AG10803 (cell line): ENCODE measurements around the gene XDH.

Experiments
- DNase-seq: peaks from one replicate; pipeline ENCODE4 v3.0.0; 2010; ENCODE audit warnings: low read depth
- H3K4me3 ChIP-seq: 2 replicates; pipeline ENCODE4 v1.5.1; 2011; ENCODE audit warnings: mild to moderate bottlenecking, low read length, control low read depth
- TF ChIP-seq, protein P1 (sequence below): conservative IDR thresholded peaks from 2 replicates; pipeline ENCODE4 v1.5.1; 2011; ENCODE audit warnings: mild to moderate bottlenecking, low read length, control low read depth, inconsistent platforms

The XDH gene

DNA sequence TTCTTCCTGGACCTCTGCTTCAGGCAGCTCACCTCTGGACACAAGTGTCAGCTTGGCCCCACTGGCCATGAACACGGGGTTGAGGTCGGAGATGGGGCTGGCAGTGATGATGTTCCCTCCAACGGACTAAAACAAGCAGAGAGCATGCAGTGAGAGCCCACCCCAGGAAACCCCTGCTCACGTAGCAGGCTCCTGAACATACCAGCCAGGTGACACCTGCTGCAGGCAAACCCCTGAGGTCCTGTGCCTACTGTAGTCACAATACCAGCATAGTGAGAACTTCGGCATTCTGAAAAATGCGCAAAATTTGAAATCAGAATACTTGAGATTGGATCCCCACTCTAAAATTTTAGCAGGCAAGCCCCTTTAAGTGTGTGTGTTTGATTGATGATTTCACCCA is 32.9 kb downstream of the XDH start:
- no peak overlapping the region for H3K4me3 ChIP-seq
- DNase-seq = no peak
- TF ChIP-seq, protein P1, sequence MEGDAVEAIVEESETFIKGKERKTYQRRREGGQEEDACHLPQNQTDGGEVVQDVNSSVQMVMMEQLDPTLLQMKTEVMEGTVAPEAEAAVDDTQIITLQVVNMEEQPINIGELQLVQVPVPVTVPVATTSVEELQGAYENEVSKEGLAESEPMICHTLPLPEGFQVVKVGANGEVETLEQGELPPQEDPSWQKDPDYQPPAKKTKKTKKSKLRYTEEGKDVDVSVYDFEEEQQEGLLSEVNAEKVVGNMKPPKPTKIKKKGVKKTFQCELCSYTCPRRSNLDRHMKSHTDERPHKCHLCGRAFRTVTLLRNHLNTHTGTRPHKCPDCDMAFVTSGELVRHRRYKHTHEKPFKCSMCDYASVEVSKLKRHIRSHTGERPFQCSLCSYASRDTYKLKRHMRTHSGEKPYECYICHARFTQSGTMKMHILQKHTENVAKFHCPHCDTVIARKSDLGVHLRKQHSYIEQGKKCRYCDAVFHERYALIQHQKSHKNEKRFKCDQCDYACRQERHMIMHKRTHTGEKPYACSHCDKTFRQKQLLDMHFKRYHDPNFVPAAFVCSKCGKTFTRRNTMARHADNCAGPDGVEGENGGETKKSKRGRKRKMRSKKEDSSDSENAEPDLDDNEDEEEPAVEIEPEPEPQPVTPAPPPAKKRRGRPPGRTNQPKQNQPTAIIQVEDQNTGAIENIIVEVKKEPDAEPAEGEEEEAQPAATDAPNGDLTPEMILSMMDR = no peak

DNA sequence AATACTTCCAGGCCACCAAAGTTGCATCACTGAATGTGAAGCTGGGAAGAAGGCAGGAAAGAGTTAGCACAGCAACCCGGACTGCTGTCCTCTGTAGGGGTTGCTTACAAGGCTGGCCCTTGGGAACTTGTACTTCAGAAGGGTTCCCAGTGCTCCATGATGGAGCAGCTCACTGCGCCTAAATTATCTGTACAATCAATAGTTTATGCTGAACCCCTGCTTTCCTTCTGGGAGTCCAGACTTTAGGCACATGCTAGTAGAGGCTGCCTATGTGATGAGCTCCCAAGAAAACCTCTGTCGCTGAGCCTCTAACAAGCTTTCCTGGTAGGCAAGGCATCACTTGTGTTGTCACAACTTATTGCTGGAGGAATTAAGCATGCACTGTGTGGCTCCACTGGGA is 34.3 kb downstream of the XDH start:
- DNase-seq = no peak
- no peak overlapping the region for H3K4me3 ChIP-seq
- TF ChIP-seq, protein P1 = no peak

DNA sequence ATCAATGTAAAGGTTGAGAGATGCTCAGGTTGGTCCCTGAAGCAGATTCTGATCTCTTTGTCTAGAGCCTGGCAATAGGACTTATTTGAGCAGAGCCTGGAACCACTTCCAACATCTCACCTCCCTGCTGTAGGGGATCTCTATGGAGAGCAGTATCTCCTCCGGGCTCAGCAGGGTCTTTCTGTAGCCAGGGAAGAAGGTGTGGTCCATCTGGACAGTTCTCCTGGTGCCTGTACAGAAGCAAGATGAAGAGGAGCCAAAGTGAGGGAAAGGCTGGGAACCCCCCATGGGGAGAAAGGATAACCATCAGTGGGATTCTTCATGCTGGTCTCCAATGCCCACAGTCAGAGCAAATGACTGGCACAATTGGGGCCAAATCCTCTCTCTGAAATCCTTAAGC is 34.8 kb downstream of the XDH start:
- H3K4me3 ChIP-seq = no peak overlapping the region
- TF ChIP-seq, protein P1 = no peak
- DNase-seq = no peak

DNA sequence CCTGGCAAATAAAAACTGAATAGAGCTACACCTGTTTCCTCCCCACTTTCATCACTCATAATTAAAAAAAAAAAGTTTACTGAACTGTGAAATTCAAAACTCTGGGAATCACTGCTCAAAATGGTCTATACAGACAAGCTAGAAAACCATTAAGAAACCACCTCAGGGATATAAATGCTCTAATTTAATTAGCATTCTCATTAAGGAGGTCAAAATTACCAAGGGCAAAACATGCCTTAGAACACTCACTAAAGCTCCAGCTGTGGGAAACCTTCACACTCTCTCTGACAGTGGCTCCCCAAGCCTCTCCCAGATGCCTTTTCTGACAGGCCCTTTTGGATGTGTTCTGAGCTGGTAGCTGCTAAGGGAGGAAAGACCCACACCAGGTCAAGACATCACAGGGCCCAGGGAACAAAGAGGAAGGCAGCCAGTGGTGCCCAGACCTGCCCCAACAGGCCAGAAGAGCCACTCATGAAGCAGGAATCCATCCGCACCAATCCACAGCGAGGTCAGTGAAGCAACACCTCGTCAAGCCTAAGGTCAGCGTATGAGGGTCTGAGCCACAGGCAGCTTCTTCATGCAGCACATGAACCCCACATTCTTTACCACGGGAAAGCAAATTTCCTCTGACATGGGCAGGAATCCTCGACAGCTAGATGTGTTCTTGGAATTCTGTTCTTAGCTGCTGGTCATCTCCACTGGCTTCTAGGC is 35.6 kb downstream of the XDH start:
- DNase-seq = no peak
- no peak overlapping the region for H3K4me3 ChIP-seq
- TF ChIP-seq, protein P1 = no peak

DNA sequence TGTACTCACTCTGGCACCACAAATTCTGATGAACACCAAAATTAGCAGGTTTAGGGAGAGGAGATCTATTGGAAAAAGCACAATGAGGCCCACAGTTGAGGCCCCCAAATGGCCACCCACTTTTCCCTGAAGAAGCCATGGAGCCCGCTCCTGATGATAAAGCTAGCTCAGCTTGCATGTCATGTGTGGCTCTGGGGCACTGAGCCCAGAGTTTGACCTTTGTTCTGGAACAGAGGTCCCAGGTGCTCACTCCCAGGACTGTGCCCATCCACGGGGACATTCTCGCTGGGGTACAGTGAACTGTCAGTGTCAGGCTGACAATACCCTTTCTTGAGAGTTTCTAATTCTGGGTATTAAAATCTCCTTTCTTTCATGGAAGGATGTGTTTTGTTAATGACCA is 36.2 kb downstream of the XDH start:
- DNase-seq = no peak
- TF ChIP-seq, protein P1 = no peak
- H3K4me3 ChIP-seq = no peak overlapping the region

DNA sequence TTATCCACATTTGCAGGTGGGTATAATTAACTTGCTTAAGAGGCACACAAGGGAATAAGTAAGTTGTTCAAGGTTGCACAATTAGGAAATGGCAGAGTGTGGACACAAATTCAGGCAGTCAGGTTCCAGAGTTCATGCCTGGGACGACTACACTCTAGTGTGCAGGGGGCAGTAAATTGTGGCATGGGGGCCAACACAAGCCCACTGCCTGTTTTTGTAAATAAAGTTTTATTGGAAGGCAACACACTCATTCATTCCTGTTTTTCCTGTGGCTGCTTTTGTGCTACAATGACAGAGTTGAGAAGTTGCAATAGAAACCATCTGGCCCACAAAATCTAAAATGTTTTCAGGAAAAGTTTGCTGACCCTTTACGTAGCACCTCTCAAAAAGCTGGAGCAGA is 41.4 kb downstream of the XDH start:
- TF ChIP-seq, protein P1 = no peak

DNA sequence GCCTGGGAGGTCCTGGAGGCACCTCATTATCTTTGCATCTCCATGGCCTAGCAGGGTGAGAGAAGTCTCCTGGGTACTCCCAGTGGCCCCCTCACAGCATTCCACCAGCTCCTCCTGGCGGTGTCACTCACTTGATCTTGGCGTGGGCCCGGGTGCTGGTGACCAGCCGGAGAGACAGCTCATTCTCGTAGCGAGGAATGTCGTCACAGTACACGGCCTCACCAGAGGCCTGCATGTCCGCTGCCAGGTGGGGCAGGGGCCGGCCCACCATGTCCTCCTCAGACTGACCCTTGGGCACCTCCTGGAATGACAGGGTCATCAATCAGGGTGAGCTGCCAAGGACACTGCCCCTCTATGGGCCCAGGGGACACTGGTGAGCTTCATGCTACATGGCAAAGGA is 42.4 kb downstream of the XDH start:
- no peak for DNase-seq
- no peak overlapping the region for H3K4me3 ChIP-seq
- TF ChIP-seq, protein P1 = no peak

More for the DNA sequence above, 41.4 kb downstream of the XDH start:
- DNase-seq = no peak
- no peak overlapping the region for H3K4me3 ChIP-seq
